Lower lobe of right lung (tissue), 2 donors: ENCODE data around the gene NACA2. TPM values are rescaled to one million over a fixed set of nuclear protein-coding genes. Genes with fewer than 3 reads are reported as not detected.
"Not testable (repeated sequence)": the region's sequence is repeated elsewhere in the genome, so short reads cannot be mapped to it uniquely, and the experiment has no call there.

ENCODE experiments used
- ATAC-seq, 2 donors: fragments of 200-7000 bp; cut with Tn5 transposase; one replicate each; pipeline ENCODE4 v1.9.1; 2020 to 2022; ENCODE audit warnings: mild to moderate bottlenecking in 2 of 2, moderate library complexity in 2 of 2
- DNase-seq: peaks from one replicate; pipeline ENCODE4 v3.0.0-alpha.2; 2020
- H3K27ac ChIP-seq: fragments of 200-600 bp; one replicate; pipeline ENCODE4 v1.8.0; 2022
- H3K27me3 ChIP-seq: fragments of 200-600 bp; one replicate; pipeline ENCODE4 v1.8.0; 2022; ENCODE audit warnings: low read depth
- H3K36me3 ChIP-seq: fragments of 200-600 bp; one replicate; pipeline ENCODE4 v1.8.0; 2022; ENCODE audit warnings: mild to moderate bottlenecking
- H3K4me1 ChIP-seq: fragments of 200-600 bp; one replicate; pipeline ENCODE4 v1.8.0; 2022
- H3K4me3 ChIP-seq: fragments of 200-600 bp; one replicate; pipeline ENCODE4 v1.8.0; 2022; ENCODE audit warnings: mild to moderate bottlenecking
- H3K9me3 ChIP-seq: fragments of 200-600 bp; one replicate; pipeline ENCODE4 v1.8.0; 2022
- CTCF ChIP-seq: fragments of 200-600 bp; IDR thresholded peaks from one replicate; pipeline ENCODE4 v1.8.0; 2022; ENCODE audit warnings: antibody characterized with exemption, mild to moderate bottlenecking
- intact Hi-C: fragments of 100-400 bp; cut with DNase I; formaldehyde crosslinking; loops from one replicate; pipeline ENCODE4 v1.11.0; 2022
- total RNA-seq: library from RNA; stranded (reverse); fragmentation: NEBNext Ultra II Directional; extraction: Animal tissue kit (Norgen Biotek cat#: 25700); gene quantifications from one replicate; pipeline ENCODE4 v1.2.1, GENCODE V29; 2021
- donor health status: DM: no; HTN: yes; CAD: no; lungs with severe emphysema.

The NACA2 gene
- total RNA-seq, 1 donor from 2014 or later: not detected

- no peaks in the 10 kb centered on the region for H3K36me3 ChIP-seq
- no peak overlapping the region for H3K4me3 ChIP-seq
- H3K27ac ChIP-seq: no peak overlapping the region
- no peaks in the 10 kb centered on the region for H3K4me1 ChIP-seq
- TF ChIP-seq CTCF: no peak
- no peaks in the 10 kb centered on the region for H3K27me3 ChIP-seq
- no peaks in the 10 kb centered on the region for H3K9me3 ChIP-seq
- ATAC-seq (no peak), DNase-seq (no peak)
- intact Hi-C loops: no loop called here
Measured at GRCh38 chr17:61634011-61634539, 43.1 kb upstream of the NACA2 start.

- no peaks in the 10 kb centered on the region for H3K9me3 ChIP-seq
- H3K27ac ChIP-seq: no peak overlapping the region
- H3K4me3 ChIP-seq: no peak overlapping the region
- no peaks in the 10 kb centered on the region for H3K4me1 ChIP-seq
- H3K27me3 ChIP-seq: no peaks in the 10 kb centered on the region
- intact Hi-C loops: no loop called here
- no peak for TF ChIP-seq CTCF
- H3K36me3 ChIP-seq: no peaks in the 10 kb centered on the region
- DNase-seq: no peak
- no peak for ATAC-seq
Measured at GRCh38 chr17:61632826-61633225, 41.8 kb upstream of the NACA2 start.

GRCh38 chr17:61631800-61632199 is 40.8 kb upstream of the NACA2 start:
- H3K27ac ChIP-seq: no peak overlapping the region
- TF ChIP-seq CTCF: no peak
- intact Hi-C loops: no loop called here
- ATAC-seq (no peak), DNase-seq (no peak)
- no peaks in the 10 kb centered on the region for H3K9me3 ChIP-seq
- H3K4me1 ChIP-seq: no peaks in the 10 kb centered on the region
- H3K36me3 ChIP-seq: no peaks in the 10 kb centered on the region
- no peaks in the 10 kb centered on the region for H3K27me3 ChIP-seq
- no peak overlapping the region for H3K4me3 ChIP-seq

- H3K36me3 ChIP-seq, H3K9me3 ChIP-seq, intact Hi-C loops, H3K27me3 ChIP-seq, ATAC-seq, H3K27ac ChIP-seq, H3K4me3 ChIP-seq, H3K4me1 ChIP-seq, DNase-seq: not testable (repeated sequence)
Measured at GRCh38 chr17:61628158-61628557, 37.1 kb upstream of the NACA2 start.

GRCh38 chr17:61627658-61628057 is 36.6 kb upstream of the NACA2 start:
- Histone ChIP-seq H3K27ac (no peak overlapping the region), H3K4me1 (no peaks in the 10 kb centered on the region), H3K27me3 (no peaks in the 10 kb centered on the region), H3K36me3 (no peaks in the 10 kb centered on the region), H3K4me3 (no peak overlapping the region), H3K9me3 (no peaks in the 10 kb centered on the region)
- intact Hi-C loops: no loop called here
- DNase-seq (no peak), ATAC-seq (no peak)
- no peak for TF ChIP-seq CTCF

GRCh38 chr17:61627125-61627524 is 36.1 kb upstream of the NACA2 start:
- H3K27ac ChIP-seq: no peak overlapping the region
- DNase-seq (no peak), ATAC-seq (no peak)
- TF ChIP-seq CTCF: no peak
- H3K36me3 ChIP-seq: no peaks in the 10 kb centered on the region
- no peaks in the 10 kb centered on the region for H3K27me3 ChIP-seq
- H3K9me3 ChIP-seq: no peaks in the 10 kb centered on the region
- intact Hi-C loops: no loop called here
- H3K4me3 ChIP-seq: no peak overlapping the region
- H3K4me1 ChIP-seq: no peaks in the 10 kb centered on the region
